Smooth muscle cell of the pulmonary artery (primary cell): ENCODE measurements around the gene DCXR. TPM values are rescaled to one million over a fixed set of nuclear protein-coding genes. Genes with fewer than 3 reads are reported as not detected.

ENCODE experiments used
- total RNA-seq: library from RNA; depleted of rRNA; stranded (reverse); fragments of >200 nt; gene quantifications from 2 replicates; pipeline ENCODE4 v1.2.3, GENCODE V29; 2014

The DCXR gene
- 25.3 and 37.0 TPM in 2 replicates for total RNA-seq

GRCh38 chr17:82037092-82037888, at the start of gene DCXR:
Gene DCXR, minus strand, starts transcription at chr17:82037697. Its CDS starts 15 bp downstream, at chr17:82037682.

GRCh38 chr17:82065638-82066303, 28.3 kb upstream of the DCXR start, which contains the start of gene DUS1L:
Gene DUS1L, minus strand, starts transcription at chr17:82065804. Its CDS starts 745 bp downstream, at chr17:82065059.

GRCh38 chr17:82051776-82052637, 14.5 kb upstream of the DCXR start, which contains the start of the genes GPS1 and RFNG:
Gene GPS1, plus strand, starts transcription at chr17:82051898. Its CDS starts 34 bp downstream, at chr17:82051932.
Gene RFNG, minus strand, starts transcription at chr17:82051811. Its CDS starts 45 bp downstream, at chr17:82051766.

GRCh38 chr17:82031303-82031884, 6.1 kb downstream of the DCXR start, which contains the start of gene RAC3:
Gene RAC3, plus strand, starts transcription at chr17:82031678. Its CDS starts 84 bp downstream, at chr17:82031762.

GRCh38 chr17:82022981-82023446, 14.5 kb downstream of the DCXR start, which contains the start of gene LRRC45:
Gene LRRC45, plus strand, starts transcription at chr17:82023305. Its CDS starts 339 bp downstream, at chr17:82023644.

GRCh38 chr17:82022310-82022980, 15.1 kb downstream of the DCXR start, which contains the start of gene CENPX:
Gene CENPX, minus strand, starts transcription at chr17:82022878. Its CDS starts 17 bp downstream, at chr17:82022861.

Other genes with a start within 250 kb of the DCXR start
- not detected in 2 replicates for gene GCGR, start 233.5 kb downstream of the DCXR start, total RNA-seq
- gene MCRIP1, start 204.4 kb downstream of the DCXR start, total RNA-seq = 122 and 125 TPM in 2 replicates
- gene PPP1R27, start 202.6 kb downstream of the DCXR start, total RNA-seq = not detected in 2 replicates
- gene P4HB, start 177.2 kb downstream of the DCXR start, total RNA-seq = 3,676 and 4,428 TPM in 2 replicates
- gene ARHGDIA, start 166.4 kb downstream of the DCXR start, total RNA-seq = 216 and 298 TPM in 2 replicates
- gene ALYREF, start 146.1 kb downstream of the DCXR start, total RNA-seq = 64.1 and 80.7 TPM in 2 replicates
- gene ANAPC11, start 146.0 kb downstream of the DCXR start, total RNA-seq = 106 TPM in 2 replicates
- gene NPB, start 135.5 kb downstream of the DCXR start, total RNA-seq = 0.39 and 0.92 TPM in 2 replicates
- gene PCYT2, start 126.3 kb downstream of the DCXR start, total RNA-seq = 29.5 and 50.7 TPM in 2 replicates
- gene SIRT7, start 119.5 kb downstream of the DCXR start, total RNA-seq = 12.8 and 20.4 TPM in 2 replicates
- 21.5 and 38.8 TPM in 2 replicates for gene MAFG, start 110.0 kb downstream of the DCXR start, total RNA-seq
- 140 and 202 TPM in 2 replicates for gene PYCR1, start 100.4 kb downstream of the DCXR start, total RNA-seq
- gene MYADML2, start 90.5 kb downstream of the DCXR start, total RNA-seq = not detected in 2 replicates
- 0.13 TPM in 1 of 2 replicates, not detected in the other for gene NOTUM, start 76.5 kb downstream of the DCXR start, total RNA-seq
- 19.7 and 31.8 TPM in 2 replicates for gene ASPSCR1, start 60.1 kb downstream of the DCXR start, total RNA-seq
- gene CENPX, start 14.8 kb downstream of the DCXR start, total RNA-seq = 10.2 and 12.8 TPM in 2 replicates
- 8.5 and 10.1 TPM in 2 replicates for gene LRRC45, start 14.4 kb downstream of the DCXR start, total RNA-seq
- 4.6 and 11.7 TPM in 2 replicates for gene RAC3, start 6.0 kb downstream of the DCXR start, total RNA-seq
- 54.0 and 89.8 TPM in 2 replicates for gene RFNG, start 14.1 kb upstream of the DCXR start, total RNA-seq
- 75.1 and 103 TPM in 2 replicates for gene GPS1, start 14.2 kb upstream of the DCXR start, total RNA-seq
- 38.6 and 57.9 TPM in 2 replicates for gene DUS1L, start 28.1 kb upstream of the DCXR start, total RNA-seq
- gene FASN, start 60.5 kb upstream of the DCXR start, total RNA-seq = 126 and 301 TPM in 2 replicates
- 14.5 and 18.1 TPM in 2 replicates for gene CCDC57, start 175.1 kb upstream of the DCXR start, total RNA-seq
- gene SLC16A3, start 191.3 kb upstream of the DCXR start, total RNA-seq = 445 and 707 TPM in 2 replicates
- 55.1 and 77.7 TPM in 2 replicates for gene CSNK1D, start 236.0 kb upstream of the DCXR start, total RNA-seq